SH-SY5Y (cell line): Measurements from ENCODE around the gene SYNGR1.

Experiments used
- GATA2 ChIP-seq: IDR thresholded peaks from 2 replicates; pipeline ENCODE4 v1.6.1; 2011; ENCODE audit warnings: mild to moderate bottlenecking, low read depth, low read length
- GATA3 ChIP-seq: IDR thresholded peaks from 2 replicates; pipeline ENCODE4 v1.6.1; 2011; ENCODE audit warnings: low read depth, mild to moderate bottlenecking, low read length, moderate library complexity

- TF ChIP-seq GATA2 (no peak), GATA3 (no peak)
Measured at GRCh38 chr22:39309881-39310714, 39.7 kb upstream of the SYNGR1 start.
